Head of caudate nucleus (tissue), 42 donors: Measurements from ENCODE around the gene RSPO4.
"Not testable (repeated sequence)": the region's sequence is repeated elsewhere in the genome, so short reads cannot be mapped to it uniquely, and the experiment has no call there.

Experiments
- DNase-seq, 42 donors: peaks; one replicate each; pipeline versions ENCODE4 v3.0.0 to v3.0.0-alpha.2; 2020 to 2021; ENCODE audit warnings: mixed read lengths in 7 of 42
- intact Hi-C: fragments of 100-400 bp; cut with DNase I; formaldehyde crosslinking; loops from one replicate; pipeline ENCODE4 v1.15.0; 2022

The RSPO4 gene

DNA sequence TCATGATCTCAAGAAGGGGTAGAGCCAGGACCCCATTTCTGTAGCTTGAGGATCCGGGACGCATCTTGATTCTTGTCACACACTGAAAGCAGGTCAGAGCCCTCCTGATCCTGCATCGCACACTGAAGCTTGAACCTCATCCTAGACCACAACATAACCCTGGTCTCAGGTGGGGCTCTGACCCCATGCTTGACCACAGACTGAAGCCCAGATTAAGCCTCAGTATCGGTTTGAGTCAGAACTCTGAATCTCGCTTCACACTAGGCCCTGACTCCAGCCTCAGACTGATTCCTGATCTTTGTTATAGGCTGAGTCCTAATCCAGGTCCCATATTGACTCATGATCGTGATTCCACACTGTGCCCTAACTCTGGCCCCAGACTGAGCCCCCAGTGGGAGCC lies 8.5 kb upstream of the RSPO4 start:
- no peak for DNase-seq
- intact Hi-C loops: no loop called here

DNA sequence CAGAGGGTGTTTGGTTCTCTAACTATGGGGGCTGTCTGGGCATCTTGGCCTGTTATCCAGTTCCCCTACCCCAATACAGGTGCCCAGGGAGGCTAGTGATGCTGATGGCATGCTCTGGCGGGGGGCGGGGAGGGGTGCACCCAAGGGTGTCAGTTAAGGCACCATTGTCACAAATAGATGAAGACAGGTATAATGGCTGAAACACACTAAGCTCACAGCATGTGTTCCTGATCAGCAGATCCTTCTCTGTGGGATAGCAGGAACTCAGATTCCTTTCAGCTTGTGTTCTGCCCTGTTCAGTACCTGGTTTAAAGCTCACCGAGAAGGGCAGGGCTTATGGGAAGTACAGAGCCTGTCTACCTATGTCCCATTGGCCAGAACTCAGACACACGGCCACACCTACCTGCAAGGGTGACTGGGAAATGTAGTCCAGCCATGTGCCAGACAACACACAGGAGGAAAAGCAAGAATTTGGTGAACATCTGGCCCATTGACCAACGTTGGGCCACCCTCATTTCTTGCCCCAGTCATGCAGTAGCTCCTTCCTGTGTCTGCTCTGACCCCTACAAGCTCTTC lies 3.4 kb upstream of the RSPO4 start:
- DNase-seq: peak in 36 of 42 donors; percentile 10 to 86 (median 46)
- intact Hi-C loops: no loop called here

DNA sequence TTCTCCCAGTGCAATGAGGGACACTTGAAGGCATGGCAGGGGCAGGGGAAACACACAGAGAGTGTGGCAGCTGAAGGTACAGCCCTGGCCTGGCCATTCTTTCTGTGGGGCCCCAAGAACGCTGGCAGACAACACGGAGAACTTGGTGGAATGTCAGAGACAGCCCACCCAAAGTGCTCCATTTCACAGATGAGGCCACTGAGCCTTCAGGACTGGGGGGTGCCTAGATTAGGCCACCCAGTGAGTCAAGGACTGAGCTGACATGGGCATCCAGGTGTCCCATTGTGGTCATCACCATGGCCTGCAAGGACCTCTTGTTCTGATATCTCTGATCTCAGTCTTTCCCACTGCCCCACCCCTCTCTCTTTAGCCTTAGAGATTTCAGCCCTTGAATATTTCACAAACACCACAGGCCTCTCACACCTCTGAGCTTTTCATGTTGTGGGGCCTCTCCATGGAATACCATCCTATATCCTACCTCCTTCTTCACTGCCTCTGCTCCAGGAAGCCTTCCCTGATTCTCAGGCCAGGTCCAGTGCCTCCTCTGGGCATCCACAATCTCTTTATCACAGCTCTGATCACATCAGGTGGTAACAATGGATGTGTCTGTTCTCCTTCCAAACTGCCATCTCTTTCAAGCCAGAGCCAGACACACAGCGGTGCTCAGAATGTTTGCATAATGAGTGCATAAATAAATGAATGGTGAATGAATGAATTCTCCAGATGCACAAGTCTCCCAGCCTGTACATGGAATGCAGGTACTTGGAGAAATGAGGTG lies 2.0 kb upstream of the RSPO4 start:
- no peak for DNase-seq
- intact Hi-C loops: no loop called here

DNA sequence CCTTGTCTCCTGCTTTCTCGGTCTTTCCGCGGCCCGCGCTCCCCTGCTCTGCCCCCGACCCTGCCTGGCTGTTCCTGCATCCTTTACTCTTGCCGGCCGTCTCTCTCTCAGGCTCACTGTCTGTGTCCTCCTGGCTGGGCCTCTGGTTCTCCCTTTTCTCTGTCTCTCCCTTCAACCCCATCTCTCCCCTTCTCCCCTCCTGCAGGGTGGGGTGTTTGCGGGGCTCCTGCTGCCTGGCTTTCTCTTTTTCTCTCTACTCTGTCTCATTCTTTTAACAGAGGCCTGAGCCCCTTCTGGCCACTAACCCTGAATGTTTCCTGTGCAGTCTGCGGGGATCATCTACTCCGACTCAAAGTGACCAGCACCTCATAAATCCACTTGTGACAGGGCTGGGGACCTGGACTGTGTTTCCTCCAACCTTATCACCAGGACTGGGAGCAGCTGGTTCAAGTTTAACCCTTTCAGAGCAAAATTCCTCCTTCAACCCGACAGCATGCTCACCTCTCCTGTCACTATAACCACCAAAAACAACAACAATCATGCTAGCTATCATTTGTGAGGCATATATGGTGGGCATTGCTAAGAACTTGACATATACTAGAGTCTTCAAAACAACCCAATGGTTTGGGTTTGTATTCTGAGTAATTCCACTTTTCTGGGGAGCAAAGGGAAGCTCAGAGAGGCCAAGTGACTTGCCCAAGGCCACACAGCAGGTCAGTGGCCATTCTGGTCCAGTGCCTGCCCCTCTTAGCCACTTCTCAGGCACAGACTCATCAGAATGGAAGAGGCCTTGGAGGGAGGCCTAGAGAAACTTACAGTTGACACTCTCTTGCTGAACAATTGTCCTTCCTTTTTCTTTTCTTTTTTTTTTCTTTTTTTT lies 811 bp upstream of the RSPO4 start:
- DNase-seq: no peak

DNA sequence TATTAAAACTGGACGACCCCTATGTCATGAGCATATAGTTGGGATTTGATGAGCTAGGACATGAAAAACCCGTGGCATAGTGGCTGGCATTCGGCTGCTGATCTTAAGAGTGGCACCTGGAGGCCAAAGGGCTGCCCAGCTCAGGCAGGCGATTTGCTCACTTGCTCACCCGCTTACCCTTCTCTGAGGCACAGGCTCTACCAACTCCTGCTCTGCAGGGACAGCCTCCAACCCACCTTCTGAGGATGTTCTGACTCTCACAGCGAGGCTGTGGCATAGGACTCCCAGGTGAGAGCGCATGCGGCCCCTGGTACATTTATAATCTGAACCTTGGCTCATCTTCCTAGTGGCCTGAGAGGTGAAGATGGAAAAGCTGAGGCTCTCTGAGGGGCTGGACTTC lies 995 bp downstream of the RSPO4 start:
- intact Hi-C loops: no loop called here

More for the DNA sequence above, 811 bp upstream of the RSPO4 start:
- intact Hi-C loops: no loop called here

DNA sequence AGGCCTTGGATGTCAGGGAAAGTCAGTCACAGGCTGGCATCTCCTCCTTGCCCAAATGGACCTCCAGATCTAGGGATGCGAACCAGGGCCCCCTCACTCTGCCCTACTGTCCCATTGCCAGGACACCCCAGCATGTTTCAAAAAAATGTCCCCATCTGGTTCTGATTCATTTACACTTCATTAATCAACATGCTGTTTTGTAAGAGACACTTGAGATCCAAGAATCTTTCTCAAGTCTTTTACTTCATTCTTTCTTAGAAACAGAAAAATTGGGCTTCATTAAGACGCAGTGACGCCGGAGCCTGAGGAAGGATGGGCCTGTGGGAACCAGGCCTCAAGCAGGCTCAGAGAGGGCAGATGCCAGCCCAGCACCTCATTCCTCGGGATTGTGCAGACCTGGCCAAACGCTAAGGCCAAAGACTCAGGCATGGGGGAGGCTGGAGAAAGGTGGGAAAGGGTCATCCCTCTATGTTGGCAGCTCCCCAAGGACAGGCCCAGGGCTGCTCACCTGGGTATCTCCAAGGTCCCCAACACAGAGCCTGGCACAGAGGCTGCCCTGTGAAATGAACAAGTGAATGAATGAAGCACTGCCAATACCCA lies 3.8 kb downstream of the RSPO4 start:
- DNase-seq: no peak
- intact Hi-C loops: no loop called here

More for the DNA sequence above, 995 bp downstream of the RSPO4 start:
- no peak for DNase-seq

DNA sequence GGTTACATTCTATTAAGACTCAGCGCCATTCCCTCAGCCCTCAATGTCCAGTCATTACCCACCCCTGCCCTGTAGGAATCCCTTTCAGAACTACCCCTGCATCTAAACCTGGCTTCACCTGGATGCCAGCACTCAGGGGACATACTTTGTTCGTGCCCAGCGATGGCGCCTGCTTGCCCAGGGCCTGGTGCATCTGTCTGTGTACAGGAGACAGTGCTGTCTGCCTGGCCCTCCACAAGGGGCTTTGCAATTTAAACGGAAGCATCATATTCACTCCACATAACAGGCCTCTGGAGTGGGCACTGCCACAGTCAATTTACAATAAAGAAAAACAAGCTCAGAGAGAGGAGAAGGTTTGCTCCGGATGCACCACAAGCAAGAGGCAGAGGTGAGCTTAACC lies 4.6 kb downstream of the RSPO4 start:
- intact Hi-C loops: no loop called here
- no peak for DNase-seq

DNA sequence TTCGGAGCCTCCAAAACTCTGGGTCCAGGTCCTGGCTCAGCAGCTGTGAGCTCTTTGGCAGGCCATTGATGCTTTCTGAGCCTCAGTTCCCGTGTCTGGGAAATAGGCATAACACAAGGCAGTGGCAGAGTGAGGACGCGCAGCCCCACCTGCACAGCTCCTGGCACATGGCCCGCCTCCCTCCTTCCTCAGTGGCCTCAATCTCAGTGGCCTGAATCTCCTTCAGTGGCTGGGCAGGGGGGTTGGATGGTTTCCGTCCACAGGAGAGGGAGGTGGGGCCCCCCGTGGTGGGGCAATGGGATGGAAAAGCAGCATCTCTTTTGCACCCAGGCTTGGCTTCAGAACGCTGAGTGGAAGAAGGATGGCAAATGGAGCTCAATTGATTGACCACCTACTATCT lies 5.1 kb downstream of the RSPO4 start:
- intact Hi-C loops: no loop called here

DNA sequence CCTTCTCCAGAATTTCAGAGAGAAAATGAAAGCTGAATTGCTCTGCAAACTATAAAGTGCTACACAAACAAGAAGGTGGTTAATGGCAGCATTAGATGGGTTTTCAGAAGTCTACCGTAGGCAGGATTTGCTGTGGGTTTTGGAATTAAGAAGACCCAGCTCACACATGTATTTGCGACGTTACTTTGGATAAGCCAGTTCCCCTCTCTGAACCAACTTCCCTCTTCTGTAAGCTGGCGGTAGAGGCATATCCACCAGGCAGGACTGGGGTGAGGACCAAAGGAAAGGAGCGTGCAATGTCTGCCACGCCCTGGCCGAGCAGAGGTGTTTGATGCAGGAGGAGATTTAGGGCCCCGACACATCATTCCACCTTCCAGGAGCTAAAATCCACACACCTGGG lies 6.9 kb downstream of the RSPO4 start:
- no peak for DNase-seq
- intact Hi-C loops: no loop called here

More for the DNA sequence above, 5.1 kb downstream of the RSPO4 start:
- DNase-seq: no peak

DNA sequence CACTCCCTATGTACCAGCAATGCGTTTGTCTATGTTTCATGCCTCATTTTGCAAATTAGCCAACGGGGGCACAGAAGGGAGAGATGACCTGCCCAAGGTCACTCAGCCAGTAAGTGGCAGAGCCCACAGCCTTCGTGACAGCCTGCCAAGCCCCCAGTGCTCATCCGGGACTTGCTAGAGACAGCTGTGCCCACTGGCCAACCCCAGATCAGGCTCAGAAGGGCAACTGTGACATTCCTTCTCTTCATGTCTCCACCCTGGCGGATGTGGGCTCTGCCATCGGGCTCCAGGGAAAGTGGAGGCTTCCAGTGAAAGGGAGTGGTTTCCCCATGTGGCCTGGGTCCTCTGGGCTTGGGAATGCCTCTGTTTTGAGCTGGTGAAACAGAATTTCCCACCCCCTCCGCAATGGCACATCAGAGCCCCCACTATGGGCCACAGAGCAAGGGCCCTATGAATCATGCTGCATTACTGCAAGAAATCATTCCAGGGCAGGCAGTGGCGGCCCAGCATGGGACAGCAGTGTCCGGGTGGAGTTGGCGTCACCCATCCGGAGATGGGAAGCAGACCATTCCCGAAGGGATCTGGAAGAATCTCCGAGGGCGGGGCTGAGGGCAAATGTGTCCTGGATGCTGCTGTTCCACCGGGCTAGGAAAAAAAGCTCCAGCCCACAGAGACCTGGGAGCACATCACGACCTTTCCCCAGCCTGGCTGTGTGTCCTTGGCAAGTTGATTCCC lies 9.1 kb downstream of the RSPO4 start:
- intact Hi-C loops: no loop called here
- DNase-seq: no peak

DNA sequence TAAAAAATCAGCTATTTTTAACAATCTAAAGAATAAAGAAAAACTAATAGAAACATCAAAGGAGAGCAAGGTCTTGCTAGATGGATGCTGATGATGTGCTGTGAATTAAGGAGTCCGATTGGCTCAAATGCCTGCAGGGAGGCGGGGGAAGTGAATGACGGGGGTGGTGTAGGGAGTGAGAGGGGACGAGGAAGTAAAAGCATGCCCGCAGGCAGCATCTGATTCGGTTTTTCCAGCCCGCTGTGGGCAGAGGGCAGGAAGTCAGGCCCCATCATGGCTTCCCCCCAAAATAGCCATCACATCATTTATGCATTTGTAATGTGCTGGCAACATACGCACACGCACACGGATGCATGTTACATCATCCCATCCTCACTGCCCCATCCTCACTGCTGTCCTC lies 10.3 kb downstream of the RSPO4 start:
- DNase-seq: no peak
- intact Hi-C loops: no loop called here

DNA sequence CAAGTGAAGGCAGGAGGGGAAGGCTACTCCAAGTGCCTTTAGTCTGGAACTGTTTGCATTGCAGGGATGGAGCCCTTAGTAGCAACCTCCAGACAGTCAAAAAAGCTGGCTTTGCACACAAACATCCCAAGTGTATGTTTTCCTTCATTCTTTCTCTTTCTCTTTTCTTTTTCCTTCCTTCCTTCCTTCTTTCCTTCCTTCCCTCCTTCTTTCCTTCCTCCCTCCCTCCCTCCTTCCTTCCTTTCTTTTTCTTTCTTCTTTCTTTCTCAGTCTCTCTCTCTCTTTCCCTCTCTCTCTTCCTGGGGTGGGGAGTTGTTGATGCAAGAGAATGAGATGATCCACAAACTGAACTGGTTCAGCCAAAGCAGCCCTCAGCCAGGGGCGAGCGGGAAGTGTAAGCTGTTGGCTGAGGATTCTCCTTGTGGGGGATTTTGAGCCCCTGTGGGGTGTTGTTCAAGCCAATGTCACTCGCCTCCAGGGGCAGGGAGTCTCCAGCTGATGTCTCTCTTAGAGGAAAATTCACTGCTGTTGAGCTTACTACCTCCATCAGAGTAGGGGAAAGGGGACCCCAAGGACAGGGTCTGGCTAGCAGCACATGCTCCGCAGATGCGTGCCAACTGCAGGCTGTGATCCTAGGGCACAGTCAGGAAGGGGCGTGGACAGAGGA lies 11.7 kb downstream of the RSPO4 start:
- DNase-seq: no peak
- intact Hi-C loops: no loop called here

DNA sequence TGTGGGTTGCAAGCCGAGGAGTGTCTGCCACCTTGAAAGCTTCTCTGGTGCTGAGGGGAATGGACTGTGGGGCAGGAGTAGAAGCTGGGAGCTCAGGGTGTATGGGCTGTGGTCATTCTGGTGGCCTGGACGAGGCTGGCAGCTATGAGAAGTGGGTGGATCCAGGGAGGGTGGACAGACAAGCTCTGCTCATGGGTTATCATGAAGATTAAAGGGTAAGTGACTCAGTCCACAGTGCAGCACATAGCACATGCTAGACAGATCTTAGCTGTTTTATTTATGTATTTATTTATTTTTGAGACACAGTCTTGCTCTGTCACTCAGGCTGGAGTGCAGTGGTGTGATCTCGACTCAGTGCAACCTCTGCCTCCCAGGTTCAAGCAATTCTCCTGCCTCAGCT lies 13.8 kb downstream of the RSPO4 start:
- intact Hi-C loops: no loop called here
- DNase-seq: no peak

DNA sequence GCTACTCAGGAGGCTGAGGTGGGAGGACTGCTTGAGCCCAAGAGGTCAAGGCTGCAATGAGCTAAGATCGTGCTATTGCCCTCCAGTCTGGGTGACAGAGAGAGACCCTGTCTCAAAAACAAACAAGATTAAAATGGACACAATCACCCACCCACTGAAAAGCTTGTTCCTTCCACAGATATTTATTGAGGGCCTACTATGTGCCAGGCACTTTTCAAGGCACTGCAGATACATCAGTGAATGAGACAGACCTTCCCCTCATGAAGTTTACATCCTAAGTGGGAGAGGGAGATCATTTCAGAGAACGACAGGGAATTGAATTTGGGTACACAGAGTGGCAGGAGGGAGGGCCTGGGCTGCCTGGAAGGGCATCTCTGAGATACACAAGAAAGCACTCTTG lies 14.4 kb downstream of the RSPO4 start:
- DNase-seq: no peak
- intact Hi-C loops: no loop called here

DNA sequence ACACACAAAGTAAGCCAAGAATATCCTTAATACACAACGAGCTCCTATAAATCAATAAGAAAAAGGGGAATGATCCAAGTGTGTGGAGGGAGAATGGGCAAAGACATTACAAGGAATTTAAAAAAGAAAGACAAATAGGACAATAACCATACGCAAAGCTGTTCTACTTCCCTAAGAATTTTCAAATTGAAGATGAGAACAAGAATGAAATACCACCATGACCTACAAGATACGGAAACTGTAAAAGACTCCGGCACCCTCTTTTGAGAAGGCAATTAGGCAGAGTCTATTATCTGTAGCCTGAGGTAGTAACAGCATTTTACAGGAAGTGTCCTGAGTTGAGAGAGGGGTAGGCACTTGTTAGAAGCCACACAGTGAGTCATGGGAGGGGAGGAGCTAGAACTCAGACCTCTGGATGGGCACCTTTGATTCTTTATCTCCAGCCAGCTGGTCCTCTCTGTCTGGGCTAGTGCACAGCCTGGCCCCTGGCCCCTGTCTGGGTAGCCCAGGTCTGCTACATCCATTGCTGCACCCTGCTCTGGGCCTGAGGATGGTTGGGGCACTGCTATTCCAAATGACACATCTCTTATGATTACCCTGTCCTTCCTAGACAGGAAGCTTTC lies 15.3 kb downstream of the RSPO4 start:
- DNase-seq: no peak
- intact Hi-C loops: no loop called here

DNA sequence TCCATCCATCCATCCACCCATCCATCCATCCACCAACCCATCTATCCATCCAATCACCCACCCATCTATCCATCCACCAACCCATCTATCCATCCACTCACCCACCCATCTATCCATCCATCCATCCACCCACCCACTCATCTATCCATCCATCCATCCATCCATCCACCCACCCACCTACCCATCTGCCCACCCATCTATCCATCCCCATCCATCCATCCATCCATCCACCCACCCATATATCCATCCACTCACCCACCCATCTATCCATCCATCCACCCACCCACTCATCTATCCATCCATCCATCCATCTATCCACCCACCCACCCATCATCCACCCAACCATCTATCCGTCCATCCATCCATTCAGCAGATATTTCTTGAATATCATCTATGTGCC lies 17.1 kb downstream of the RSPO4 start:
- DNase-seq, intact Hi-C loops: not testable (repeated sequence)

DNA sequence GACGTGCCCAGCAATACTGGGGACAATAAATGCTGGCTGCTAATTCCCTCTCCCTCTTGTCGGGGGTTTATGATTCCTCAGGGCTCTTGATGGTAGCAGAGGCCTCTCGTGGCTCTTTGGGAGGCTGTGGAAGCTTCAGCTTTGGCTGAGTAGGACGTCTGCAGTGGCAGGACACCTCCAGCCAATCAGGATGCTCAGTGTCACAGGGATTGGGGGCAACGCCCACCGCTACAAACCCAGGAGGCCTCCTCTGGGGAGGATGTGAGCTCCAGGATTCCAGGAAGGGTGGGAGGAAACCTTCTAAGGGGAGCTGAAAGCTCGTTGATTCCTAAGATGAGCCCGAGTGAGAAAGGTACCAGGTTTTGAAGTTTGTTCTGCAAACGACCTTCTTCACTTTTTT lies 19.4 kb downstream of the RSPO4 start:
- DNase-seq: no peak
- intact Hi-C loops: no loop called here

DNA sequence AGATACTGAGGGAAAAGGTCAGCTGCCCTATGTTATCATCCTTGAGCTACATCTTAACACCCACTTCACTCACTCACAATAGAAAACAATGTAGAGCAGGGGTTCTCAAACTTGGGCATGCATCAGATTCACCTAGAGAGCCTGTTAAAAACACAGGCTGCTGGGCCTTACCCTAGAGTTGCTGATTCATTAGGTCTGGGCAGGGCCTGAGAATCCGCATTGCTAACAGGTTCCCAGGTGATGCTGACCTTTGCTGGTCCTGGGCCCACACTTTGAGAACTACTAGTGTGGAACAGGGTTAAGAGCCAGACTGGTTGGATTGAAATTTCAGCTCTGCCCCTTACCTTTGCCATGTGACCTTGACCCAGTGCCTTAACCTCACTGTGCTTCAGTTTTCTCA lies 25.1 kb downstream of the RSPO4 start:
- intact Hi-C loops: no loop called here
- no peak for DNase-seq
